Measurements from ENCODE around the gene CCT5. TPM values are rescaled to one million over a fixed set of nuclear protein-coding genes. Genes with fewer than 3 reads are reported as not detected.
"Not testable (repeated sequence)": the region's sequence is repeated elsewhere in the genome, so short reads cannot be mapped to it uniquely, and the experiment has no call there.

CCT5 gene
- total RNA-seq, 4 donors from 2014 or later: 61.9 to 113 (median 81.0) TPM

- Histone ChIP-seq H3K27ac (no peak overlapping the region), H3K4me1 (no peaks in the 10 kb centered on the region)
- TF ChIP-seq POLR2A (IDR thresholded peaks at IDR 0.05) (no peak), CTCF (IDR thresholded peaks at IDR 0.05) (no peak)
These were observed 28.7 kb downstream of the CCT5 start for GRCh38 chr5:10278658-10279279.

GRCh38 chr5:10279328-10279727 is 29.2 kb downstream of the CCT5 start:
- TF ChIP-seq CTCF (IDR thresholded peaks at IDR 0.05) (no peak), POLR2A (IDR thresholded peaks at IDR 0.05) (no peak)
- peaks cover 0 to 35% (median 0%) of the 10 kb centered on the region in 3 donors for H3K36me3 ChIP-seq
- no peak overlapping the region for H3K4me3 ChIP-seq
- no peaks in the 10 kb centered on the region for H3K9me3 ChIP-seq
- H3K27ac ChIP-seq: no peak overlapping the region
- H3K27me3 ChIP-seq: no peaks in the 10 kb centered on the region
- H3K4me1 ChIP-seq: no peaks in the 10 kb centered on the region
- no peak for DNase-seq

More at GRCh38 chr5:10278658-10279279, 28.7 kb downstream of the CCT5 start:
- no peak for DNase-seq
- no peaks in the 10 kb centered on the region for H3K27me3 ChIP-seq
- no peak overlapping the region for H3K4me3 ChIP-seq
- no peaks in the 10 kb centered on the region for H3K9me3 ChIP-seq
- peaks cover 0 to 35% (median 0%) of the 10 kb centered on the region in 3 donors for H3K36me3 ChIP-seq

- no peak for TF ChIP-seq CTCF (IDR thresholded peaks at IDR 0.05)
- TF ChIP-seq POLR2A (IDR thresholded peaks at IDR 0.05): no peak
- no peak overlapping the region for H3K4me3 ChIP-seq
- H3K4me1 ChIP-seq: no peaks in the 10 kb centered on the region
- H3K27ac ChIP-seq: no peak overlapping the region
- peak in 1 of 3 donors; percentile 1 for DNase-seq
- H3K9me3 ChIP-seq: no peaks in the 10 kb centered on the region
- H3K36me3 ChIP-seq: peaks cover 0 to 35% (median 0%) of the 10 kb centered on the region in 3 donors
- no peaks in the 10 kb centered on the region for H3K27me3 ChIP-seq
These were observed 30.0 kb downstream of the CCT5 start for GRCh38 chr5:10279925-10280720.

- H3K9me3 ChIP-seq: no peaks in the 10 kb centered on the region
- no peak overlapping the region for H3K27ac ChIP-seq
- peaks cover 0 to 14% (median 2%) of the 10 kb centered on the region in 4 donors for H3K4me1 ChIP-seq
- H3K27me3 ChIP-seq: no peaks in the 10 kb centered on the region
- TF ChIP-seq CTCF (IDR thresholded peaks at IDR 0.05): peak; percentile 69 to 92 (median 88)
- TF ChIP-seq POLR2A (IDR thresholded peaks at IDR 0.05): no peak
- peak; percentile 77 to 92 (median 91) for DNase-seq
- no peak overlapping the region for H3K4me3 ChIP-seq
- H3K36me3 ChIP-seq: peaks cover 0 to 45% (median 0%) of the 10 kb centered on the region in 3 donors
These were observed 34.0 kb downstream of the CCT5 start for GRCh38 chr5:10283927-10284635.

- not testable (repeated sequence) for H3K9me3 ChIP-seq, H3K27ac ChIP-seq, H3K4me3 ChIP-seq, H3K27me3 ChIP-seq
- peak in 1 of 3 donors; percentile 51 for DNase-seq
- Histone ChIP-seq H3K4me1 (peaks cover 0 to 23% (median 2%) of the 10 kb centered on the region in 4 donors), H3K36me3 (peaks cover 0 to 33% (median 0%) of the 10 kb centered on the region in 3 donors)
These were observed 35.3 kb downstream of the CCT5 start for GRCh38 chr5:10285362-10285761.
